ENCODE data around the gene ARRB1. TPM values are rescaled to one million over a fixed set of nuclear protein-coding genes. Genes with fewer than 3 reads are reported as not detected.

ARRB1 gene
- 39.4 TPM for total RNA-seq

DNA sequence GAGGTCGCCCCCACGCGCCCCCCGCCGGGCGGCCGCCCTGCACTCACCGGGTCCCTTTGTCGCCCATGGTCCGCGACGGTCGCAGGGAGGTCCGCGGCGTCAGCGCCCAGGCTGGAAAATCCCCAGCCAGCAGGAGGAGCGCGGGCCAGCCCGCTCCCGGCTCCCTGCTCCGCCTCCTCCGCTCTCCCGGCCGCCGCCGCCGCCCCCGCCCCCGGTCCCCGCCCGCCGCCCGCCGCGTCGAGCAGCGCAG lies at the start of gene ARRB1:
TSS of gene ARRB1 (minus strand) at position 121 of the 250 bp plus-strand sequence. CDS start at position 67, 54 bp downstream.

DNA sequence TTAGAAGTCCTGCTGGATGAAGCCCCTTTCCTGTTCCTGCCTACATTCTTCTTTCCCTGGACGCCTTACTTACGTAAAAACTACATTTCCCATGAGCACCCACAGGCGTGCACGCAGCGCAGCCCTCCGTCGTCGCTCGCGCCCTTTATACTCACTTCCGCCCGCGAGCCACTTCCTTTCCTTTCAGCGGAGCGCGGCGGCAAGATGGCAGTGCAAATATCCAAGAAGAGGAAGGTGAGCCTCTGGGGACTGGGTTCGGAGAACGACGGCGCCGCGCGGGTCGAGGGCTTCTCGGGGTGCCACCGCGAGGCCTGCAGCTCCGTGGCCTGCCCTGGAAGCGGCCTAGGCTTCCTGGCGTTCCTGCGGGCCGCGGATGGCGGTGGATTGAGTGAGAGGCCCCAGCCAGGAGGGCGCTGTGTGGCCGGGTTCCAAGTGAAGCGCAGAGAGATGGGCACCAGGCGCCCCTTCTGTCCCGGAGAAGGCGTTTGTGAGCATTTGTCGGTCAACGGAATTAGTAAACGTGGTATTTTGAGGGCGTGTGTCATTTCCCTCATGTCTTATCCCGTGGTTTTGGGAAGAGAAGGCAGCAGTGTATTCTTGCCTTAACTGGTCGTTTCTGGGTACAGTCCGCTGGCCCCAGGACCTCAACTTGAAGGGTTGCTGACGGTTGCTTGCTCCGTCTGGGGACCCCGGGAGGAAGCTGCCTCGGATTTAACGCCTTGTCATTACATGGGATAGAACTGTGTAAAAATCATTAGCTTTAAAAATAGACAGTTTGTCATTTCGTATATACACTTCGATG lies 48.1 kb upstream of the ARRB1 start, which contains the start of gene RPS3:
TSS of gene RPS3 (plus strand) at position 175 of the 802 bp plus-strand sequence. CDS start at position 205, 30 bp downstream.

DNA sequence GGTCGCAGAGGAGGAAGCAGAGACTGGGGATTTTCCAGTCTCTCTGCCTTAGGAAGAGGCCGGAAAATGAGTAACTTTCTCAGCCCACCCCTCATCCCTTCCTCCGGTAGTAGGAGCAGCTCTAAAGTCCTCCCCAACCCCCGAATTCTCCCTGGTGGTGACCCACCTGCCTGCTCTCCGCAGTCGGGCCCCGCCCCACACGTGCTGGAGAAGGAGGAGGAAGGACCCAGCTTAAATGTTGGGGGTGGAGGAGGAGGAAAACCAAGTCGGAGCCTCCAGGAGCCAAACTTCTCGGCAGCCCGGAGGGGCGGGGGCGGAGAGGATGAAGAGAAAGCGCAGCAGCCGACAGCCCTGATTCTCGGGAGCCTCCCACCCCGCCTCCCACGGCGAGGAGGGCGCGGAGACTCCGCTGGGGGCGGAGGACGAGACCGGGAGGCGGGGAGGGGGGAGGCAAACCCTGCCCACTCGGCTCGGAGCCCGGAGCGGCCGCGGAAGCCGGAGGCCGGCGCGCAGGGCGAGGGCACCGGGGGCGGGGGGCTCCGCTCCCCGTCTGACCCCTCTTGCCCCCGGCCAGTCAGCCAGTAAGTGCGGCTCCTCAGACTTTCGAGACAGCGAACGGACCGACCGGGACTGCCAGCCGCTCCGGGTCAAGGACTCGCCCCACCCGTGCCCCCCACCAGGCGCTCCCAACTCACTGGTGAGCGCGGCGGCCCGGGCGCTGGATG lies 111.0 kb downstream of the ARRB1 start, which contains the start of gene TPBGL:
TSS of gene TPBGL (plus strand) at position 464 of the 725 bp plus-strand sequence. CDS start 276 bp downstream, outside the sequence.

Other genes with a start within 250 kb of the ARRB1 start
- 9.3 TPM for gene SLCO2B1, start 200.6 kb downstream of the ARRB1 start, total RNA-seq
- not detected for gene TPBGL, start 110.9 kb downstream of the ARRB1 start, total RNA-seq
- gene RPS3, start 47.9 kb upstream of the ARRB1 start, total RNA-seq: 506 TPM
- 16.1 TPM for gene KLHL35, start 81.5 kb upstream of the ARRB1 start, total RNA-seq
- gene GDPD5, start 174.3 kb upstream of the ARRB1 start, total RNA-seq: 65.8 TPM
- 479 TPM for gene SERPINH1, start 210.6 kb upstream of the ARRB1 start, total RNA-seq